NB4 (cell line): ENCODE results near the gene ATXN7.
A peak's percentile ranks its signal among the peaks of the same experiment; 100 is the strongest.

Experiments
- DNase-seq: peaks from one replicate; pipeline ENCODE4 v3.0.0; 2010; ENCODE audit warnings: low read depth
- H3K4me3 ChIP-seq: one replicate; pipeline ENCODE4 v1.5.1; 2011; ENCODE audit warnings: mild to moderate bottlenecking, low read depth, low read length, moderate library complexity
- MAX ChIP-seq: IDR thresholded peaks from 2 replicates; pipeline ENCODE4 v1.6.1; 2011; ENCODE audit warnings: low read depth, low read length
- MYC ChIP-seq: IDR thresholded peaks from 2 replicates; pipeline ENCODE4 v1.6.1; 2011; ENCODE audit warnings: low read depth, low read length
- POLR2A ChIP-seq: IDR thresholded peaks from 2 replicates; pipeline ENCODE4 v1.6.1; 2011; ENCODE audit warnings: mild to moderate bottlenecking; ENCODE audit not compliant: insufficient read length; ENCODE audit errors: extremely low read depth
- TF ChIP-seq, protein P1 (sequence below): IDR thresholded peaks from one replicate; pipeline ENCODE4 v1.5.1; 2012; ENCODE audit warnings: low read depth, low read length

Gene ATXN7

DNA sequence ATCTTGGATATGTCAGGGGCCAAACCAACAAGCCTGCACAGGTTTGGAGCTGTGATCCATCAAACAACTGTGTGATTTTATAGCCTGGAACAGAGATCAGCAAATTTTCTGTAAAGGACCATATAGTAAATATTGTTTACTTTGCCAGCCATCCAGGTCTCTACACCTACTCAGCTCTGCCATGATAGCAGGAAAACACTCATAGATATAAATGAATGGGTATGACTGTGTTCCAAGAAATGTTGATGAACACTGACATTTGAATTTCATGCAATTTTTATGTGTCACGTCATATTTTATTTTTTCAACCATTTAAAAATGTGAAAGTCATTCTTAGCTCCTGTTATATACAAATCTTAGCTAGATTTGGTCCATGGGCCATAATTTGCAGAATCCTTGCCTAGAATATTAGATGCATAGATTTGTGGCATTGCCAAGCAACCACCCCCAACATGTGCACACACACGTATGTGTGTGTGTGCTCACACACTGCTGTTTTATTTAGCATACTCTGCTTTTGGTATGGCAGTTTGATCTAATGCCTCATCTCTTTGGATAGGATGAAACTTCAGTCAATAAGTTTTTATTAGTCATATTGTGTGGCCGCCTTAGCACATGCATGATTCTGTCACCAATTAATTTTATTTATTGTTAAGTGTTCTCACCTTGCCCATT is 6.4 kb downstream of the ATXN7 start:
- no peak for TF ChIP-seq MAX
- TF ChIP-seq POLR2A, result no peak
- TF ChIP-seq, protein P1, sequence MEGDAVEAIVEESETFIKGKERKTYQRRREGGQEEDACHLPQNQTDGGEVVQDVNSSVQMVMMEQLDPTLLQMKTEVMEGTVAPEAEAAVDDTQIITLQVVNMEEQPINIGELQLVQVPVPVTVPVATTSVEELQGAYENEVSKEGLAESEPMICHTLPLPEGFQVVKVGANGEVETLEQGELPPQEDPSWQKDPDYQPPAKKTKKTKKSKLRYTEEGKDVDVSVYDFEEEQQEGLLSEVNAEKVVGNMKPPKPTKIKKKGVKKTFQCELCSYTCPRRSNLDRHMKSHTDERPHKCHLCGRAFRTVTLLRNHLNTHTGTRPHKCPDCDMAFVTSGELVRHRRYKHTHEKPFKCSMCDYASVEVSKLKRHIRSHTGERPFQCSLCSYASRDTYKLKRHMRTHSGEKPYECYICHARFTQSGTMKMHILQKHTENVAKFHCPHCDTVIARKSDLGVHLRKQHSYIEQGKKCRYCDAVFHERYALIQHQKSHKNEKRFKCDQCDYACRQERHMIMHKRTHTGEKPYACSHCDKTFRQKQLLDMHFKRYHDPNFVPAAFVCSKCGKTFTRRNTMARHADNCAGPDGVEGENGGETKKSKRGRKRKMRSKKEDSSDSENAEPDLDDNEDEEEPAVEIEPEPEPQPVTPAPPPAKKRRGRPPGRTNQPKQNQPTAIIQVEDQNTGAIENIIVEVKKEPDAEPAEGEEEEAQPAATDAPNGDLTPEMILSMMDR, result no peak
- TF ChIP-seq MYC, result no peak

GRCh38 chr3:63870615-63871005 is 6.9 kb downstream of the ATXN7 start:
- TF ChIP-seq, protein P1, result no peak
- TF ChIP-seq POLR2A, result no peak
- TF ChIP-seq MAX, result no peak
- TF ChIP-seq MYC, result no peak
- no peak for DNase-seq
- no peak overlapping the region for H3K4me3 ChIP-seq

More for the DNA sequence above, 6.4 kb downstream of the ATXN7 start:
- no peak for DNase-seq
- no peak overlapping the region for H3K4me3 ChIP-seq

- H3K4me3 ChIP-seq, result no peak overlapping the region
- TF ChIP-seq MYC (no peak), POLR2A (no peak), MAX (no peak)
- TF ChIP-seq, protein P1, result no peak
- DNase-seq, result no peak
Observed at GRCh38 chr3:63872135-63872924, 8.7 kb downstream of the ATXN7 start.

DNA sequence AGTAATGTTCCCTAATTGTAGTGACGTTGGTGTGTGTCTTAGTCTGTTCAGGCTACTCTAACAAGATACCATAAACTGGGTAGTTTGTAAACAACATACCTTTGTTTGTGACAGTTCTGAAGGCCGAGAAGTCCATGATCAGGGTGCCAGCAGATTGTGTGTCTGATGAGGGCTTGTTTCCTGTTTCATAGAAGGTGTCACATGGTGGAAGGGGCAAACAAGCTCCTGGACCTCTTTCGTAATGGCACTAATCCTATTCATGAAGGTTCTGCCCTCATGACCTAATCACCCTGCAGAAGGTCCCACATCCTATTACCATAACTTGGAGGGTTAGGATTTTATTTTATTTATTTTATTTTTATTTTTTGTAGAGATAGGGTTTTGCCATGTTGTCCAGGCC is 11.1 kb downstream of the ATXN7 start:
- peak; percentile 53 for DNase-seq
- H3K4me3 ChIP-seq, result no peak overlapping the region
- TF ChIP-seq, protein P1, result no peak
- no peak for TF ChIP-seq MAX
- TF ChIP-seq MYC, result no peak
- no peak for TF ChIP-seq POLR2A

- no peak overlapping the region for H3K4me3 ChIP-seq
- TF ChIP-seq, protein P1, result no peak
- TF ChIP-seq POLR2A, result no peak
- TF ChIP-seq MYC, result no peak
- no peak for TF ChIP-seq MAX
- no peak for DNase-seq
Observed at GRCh38 chr3:63875510-63875909, 11.8 kb downstream of the ATXN7 start.
